PC-3 (cell line): ENCODE results near the gene ZNF577.

Experiments
- CTCF ChIP-seq: fragments of 300-600 bp; sonication (generic); conservative IDR thresholded peaks from 2 replicates; pipeline ENCODE4 v1.5.1; 2017; ENCODE audit warnings: antibody characterized with exemption, low read depth, mild to moderate bottlenecking, low read length
- EZH2 ChIP-seq: fragments of 300-600 bp; sonication (generic); IDR thresholded peaks from one replicate; pipeline ENCODE4 v1.6.1; 2017; ENCODE audit warnings: antibody characterized with exemption, mild to moderate bottlenecking, low read length; ENCODE audit not compliant: unreplicated experiment

GRCh38 chr19:51903192-51903591, 15.4 kb upstream of the ZNF577 start:
- no peak for TF ChIP-seq CTCF
- TF ChIP-seq EZH2, result no peak
